ENCODE data around the gene PPP1R37. TPM values are rescaled to one million over a fixed set of nuclear protein-coding genes. Genes with fewer than 3 reads are reported as not detected.

Gene PPP1R37
- total and polyA plus RNA-seq, 2 of the 8 experiments (the other 6 are each of a cell fraction or from before 2014, with no cell fraction given), result 14.6 to 25.7 TPM

GRCh38 chr19:45063851-45064801 is 28.9 kb upstream of the PPP1R37 start:
- POLR2A ChIA-PET (ENCODE audit: partially characterized antibody), result interaction anchor here (0.7 to 6.9 kb wide), 6 partner anchors 13 to 88 kb away, joined by 3 to 61 read pairs (median 3); partner anchors contain the start of genes GEMIN7 and ZNF296
- TF ChIP-seq CEBPB (IDR thresholded peaks at IDR 0.05; ENCODE audit: low read depth, low read length) (no peak), PHF8 (conservative IDR thresholded peaks at IDR 0.05; ENCODE audit: low read depth, low read length) (no peak), ZNF274 (IDR thresholded peaks at IDR 0.05; ENCODE audit: borderline replicate concordance, extremely low read depth, low read length) (no peak), RNF2 (IDR thresholded peaks at IDR 0.05; ENCODE audit: borderline replicate concordance, low read depth, low read length, missing control alignments, poor library complexity, severe bottlenecking) (no peak), SRF (IDR thresholded peaks at IDR 0.05; ENCODE audit: low read depth, low read length) (no peak), BRCA1 (IDR thresholded peaks at IDR 0.05; ENCODE audit: low read depth, low read length) (no peak), TCF12 (IDR thresholded peaks at IDR 0.05; ENCODE audit: low read depth, low read length) (no peak), E2F6 (IDR thresholded peaks at IDR 0.05) (no peak)

More at GRCh38 chr19:45063851-45064801, 28.9 kb upstream of the PPP1R37 start:
- H3K14ac ChIP-seq (ENCODE audit: insufficient read length), result no peak overlapping the region
- peaks cover 9 to 13% of the 10 kb centered on the region in 2 experiments for H4K20me1 ChIP-seq (replicated peaks in 1 of 2; ENCODE audit: control insufficient read depth in 1 of 2, insufficient read depth in 2 of 2, low read length in 2 of 2)
- H3K56ac ChIP-seq (replicated peaks; ENCODE audit: insufficient read length, low read depth, low read length), result no peak overlapping the region
- no peak overlapping the region for H2AK5ac ChIP-seq (ENCODE audit: low read depth, low read length)
- H3K4ac ChIP-seq (replicated peaks; ENCODE audit: insufficient read length, low read depth, low read length), result no peak overlapping the region
- WGBS, 2 experiments (ENCODE audit: extremely low coverage in 1 of 2, insufficient coverage in 1 of 2, insufficient read length in 1 of 2, insufficient replicate concordance in 2 of 2, low coverage in 1 of 2, low lambda C conversion rate in 2 of 2, missing lambda C conversion rate in 1 of 2), result 98% methylated on average over 25 of the region's 85 CpGs; no CpG with 5 or more reads in 1 of the 2 experiments
- H3K4me3 ChIP-seq (ENCODE audit: extremely low read depth in 1 of 4, insufficient read depth in 2 of 4, low read depth in 3 of 4, low read length in 4 of 4), result no peak overlapping the region
- H4K91ac ChIP-seq (replicated peaks; ENCODE audit: insufficient read length, low read length), result no peak overlapping the region
- no peak overlapping the region for H2BK12ac ChIP-seq (ENCODE audit: low read depth, low read length)
- no peak overlapping the region for H3K4me2 ChIP-seq (ENCODE audit: insufficient read depth in 1 of 2, low read depth in 2 of 2, low read length in 2 of 2)
- H2BK20ac ChIP-seq (ENCODE audit: low read length), result no peak overlapping the region
- no peaks in the 10 kb centered on the region for H3K79me2 ChIP-seq (ENCODE audit: control insufficient read depth in 1 of 2, insufficient read depth in 2 of 2, low read length in 2 of 2)
- H3K23me2 ChIP-seq (ENCODE audit: low read depth, low read length), result no peaks in the 10 kb centered on the region
- H4K5ac ChIP-seq (ENCODE audit: insufficient read length, low read depth, low read length), result no peak overlapping the region
- H2BK15ac ChIP-seq (ENCODE audit: low read length), result no peak overlapping the region
- no peak overlapping the region for H3K9ac ChIP-seq (replicated peaks in 1 of 4; ENCODE audit: extremely low read depth in 1 of 4, low read depth in 3 of 4, low read length in 3 of 4)
- peaks cover 11 to 54% (median 32%) of the 10 kb centered on the region in 4 experiments; a peak in 7 of 8 replicates for H3K36me3 ChIP-seq (ENCODE audit: control insufficient read depth in 2 of 4, insufficient read depth in 4 of 4, low read length in 3 of 4)
- no peak overlapping the region for H2BK5ac ChIP-seq (ENCODE audit: low read depth, low read length)
- H3K27ac ChIP-seq (ENCODE audit: low read depth, low read length), result no peak overlapping the region
- DNase-seq (ENCODE audit: low read depth in 1 of 2, low spot score in 2 of 2), result no peak
- no peak overlapping the region for H2AFZ ChIP-seq (ENCODE audit: low read length)
- no peaks in the 10 kb centered on the region; a peak in 1 of 4 replicates for H3K9me3 ChIP-seq (ENCODE audit: insufficient read depth in 2 of 2, low read depth in 1 of 2, low read length in 1 of 2)
- no peak overlapping the region for H3K18ac ChIP-seq (ENCODE audit: extremely low read depth, low read length)
- H2BK120ac ChIP-seq (replicated peaks; ENCODE audit: low read depth, low read length), result no peak overlapping the region
- FAIRE-seq, result no peak
- no peak overlapping the region for H4K8ac ChIP-seq (ENCODE audit: extremely low read depth, insufficient read depth, low read length)
- no peaks in the 10 kb centered on the region for H3K27me3 ChIP-seq (replicated peaks in 1 of 4; ENCODE audit: control insufficient read depth in 3 of 4, extremely low read depth in 1 of 4, insufficient read depth in 3 of 4, low read length in 3 of 4)
- H3K79me1 ChIP-seq (ENCODE audit: low read depth, low read length), result peaks cover 4% of the 10 kb centered on the region; the same call in 1 of the 2 replicates
- no peak overlapping the region for H3K23ac ChIP-seq (ENCODE audit: insufficient read length)
- CTCF ChIA-PET (ENCODE audit: partially characterized antibody), result interaction anchor here (1.1 to 3.5 kb wide), 3 partner anchors 10 to 79 kb away, joined by 3 to 9 read pairs (median 3); no protein-coding TSS in a partner anchor
- peaks cover 0 to 4% (median 1%) of the 10 kb centered on the region in 4 experiments; a peak in 4 of 7 replicates for H3K4me1 ChIP-seq (replicated peaks in 1 of 4; ENCODE audit: control insufficient read depth in 3 of 4, insufficient read depth in 4 of 4, low read length in 3 of 4)
